Thoracic aorta (tissue), 2 donors: ENCODE measurements around the gene PLEKHG5. TPM values are rescaled to one million over a fixed set of nuclear protein-coding genes. Genes with fewer than 3 reads are reported as not detected.

Experiments
- ATAC-seq: fragments of 150-250 bp; one replicate; pipeline ENCODE4 v1.8.0; 2017; ENCODE audit warnings: low read depth; ENCODE audit not compliant: insufficient number of reproducible peaks, low FRiP score
- DNase-seq: peaks from one replicate; pipeline ENCODE4 v3.0.0-alpha.2; 2020; ENCODE audit warnings: low spot score
- H3K27ac ChIP-seq, 2 donors: fragments of 200-600 bp; sonication (generic); 1 replicate in 1 of 2; 2 replicates in 1 of 2; pipeline ENCODE4 v1.5.1; 2016; ENCODE audit warnings: mild to moderate bottlenecking in 2 of 2, moderate library complexity in 2 of 2
- H3K27me3 ChIP-seq: fragments of 200-600 bp; sonication (generic); replicated peaks from 2 replicates; pipeline ENCODE4 v1.6.0; 2016; ENCODE audit warnings: mild to moderate bottlenecking; ENCODE audit not compliant: insufficient read depth
- H3K36me3 ChIP-seq: fragments of 200-600 bp; sonication (generic); one replicate; pipeline ENCODE4 v1.5.1; 2016
- H3K4me1 ChIP-seq, 2 donors: fragments of 200-600 bp; sonication (generic); 1 replicate in 1 of 2; 2 replicates in 1 of 2; pipeline versions ENCODE4 v1.5.1 to v1.6.0; 2016; ENCODE audit warnings: low read depth in 2 of 2, mild to moderate bottlenecking in 1 of 2; ENCODE audit not compliant: control insufficient read depth in 1 of 2
- H3K4me3 ChIP-seq: fragments of 200-600 bp; sonication (generic); 2 replicates; pipeline ENCODE4 v1.5.1; 2016; ENCODE audit warnings: mild to moderate bottlenecking
- H3K9me3 ChIP-seq: fragments of 200-600 bp; sonication (generic); 2 replicates; pipeline ENCODE4 v1.5.1; 2016
- total RNA-seq, 2 donors: library from RNA; depleted of rRNA; stranded (reverse); fragments of >200 nt; gene quantifications; one replicate each; pipeline versions ENCODE4 v1.1.0 to v1.2.3, GENCODE V29; 2016
- TF ChIP-seq, protein P1 (sequence below): fragments of 200-600 bp; sonication (generic); IDR thresholded peaks from one replicate; pipeline ENCODE4 v1.5.1; 2019; ENCODE audit warnings: antibody characterized with exemption

PLEKHG5 gene
- total RNA-seq, 2 donors from 2014 or later, result 23.4 to 32.9 TPM

DNA sequence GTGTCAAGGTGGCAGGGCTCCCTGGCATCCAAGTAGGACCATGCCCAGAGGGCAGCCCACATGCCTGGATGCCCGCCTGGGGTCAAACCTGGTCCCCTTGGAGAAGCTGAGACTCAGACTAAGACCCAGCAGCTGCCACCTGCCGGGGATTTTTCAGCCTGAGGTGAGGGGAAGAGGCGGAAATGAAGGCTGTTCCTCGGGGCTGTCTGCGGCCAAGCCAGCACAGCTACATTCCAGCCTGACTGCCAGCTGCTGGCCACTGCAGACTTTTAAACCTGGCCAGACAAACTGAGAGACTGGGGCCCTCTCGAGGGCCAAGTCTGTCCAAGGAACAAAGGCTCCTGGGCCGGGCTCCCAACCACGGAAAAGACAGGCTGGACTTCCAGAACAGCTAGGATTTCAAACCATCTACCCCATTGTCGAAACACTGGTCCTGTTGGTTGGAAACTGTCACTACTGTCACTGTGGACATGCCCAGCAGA is 21.9 kb upstream of the PLEKHG5 start:
- no peaks in the 10 kb centered on the region for H3K9me3 ChIP-seq
- ATAC-seq (no peak), DNase-seq (no peak)
- TF ChIP-seq, protein P1, sequence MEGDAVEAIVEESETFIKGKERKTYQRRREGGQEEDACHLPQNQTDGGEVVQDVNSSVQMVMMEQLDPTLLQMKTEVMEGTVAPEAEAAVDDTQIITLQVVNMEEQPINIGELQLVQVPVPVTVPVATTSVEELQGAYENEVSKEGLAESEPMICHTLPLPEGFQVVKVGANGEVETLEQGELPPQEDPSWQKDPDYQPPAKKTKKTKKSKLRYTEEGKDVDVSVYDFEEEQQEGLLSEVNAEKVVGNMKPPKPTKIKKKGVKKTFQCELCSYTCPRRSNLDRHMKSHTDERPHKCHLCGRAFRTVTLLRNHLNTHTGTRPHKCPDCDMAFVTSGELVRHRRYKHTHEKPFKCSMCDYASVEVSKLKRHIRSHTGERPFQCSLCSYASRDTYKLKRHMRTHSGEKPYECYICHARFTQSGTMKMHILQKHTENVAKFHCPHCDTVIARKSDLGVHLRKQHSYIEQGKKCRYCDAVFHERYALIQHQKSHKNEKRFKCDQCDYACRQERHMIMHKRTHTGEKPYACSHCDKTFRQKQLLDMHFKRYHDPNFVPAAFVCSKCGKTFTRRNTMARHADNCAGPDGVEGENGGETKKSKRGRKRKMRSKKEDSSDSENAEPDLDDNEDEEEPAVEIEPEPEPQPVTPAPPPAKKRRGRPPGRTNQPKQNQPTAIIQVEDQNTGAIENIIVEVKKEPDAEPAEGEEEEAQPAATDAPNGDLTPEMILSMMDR, result no peak
- peak overlapping the region in 1 of 2 donors; percentile 37 for H3K27ac ChIP-seq
- no peaks in the 10 kb centered on the region for H3K27me3 ChIP-seq
- no peak overlapping the region for H3K4me3 ChIP-seq
- H3K36me3 ChIP-seq, result no peaks in the 10 kb centered on the region
- H3K4me1 ChIP-seq, result peaks cover 3 to 7% of the 10 kb centered on the region in 2 donors

DNA sequence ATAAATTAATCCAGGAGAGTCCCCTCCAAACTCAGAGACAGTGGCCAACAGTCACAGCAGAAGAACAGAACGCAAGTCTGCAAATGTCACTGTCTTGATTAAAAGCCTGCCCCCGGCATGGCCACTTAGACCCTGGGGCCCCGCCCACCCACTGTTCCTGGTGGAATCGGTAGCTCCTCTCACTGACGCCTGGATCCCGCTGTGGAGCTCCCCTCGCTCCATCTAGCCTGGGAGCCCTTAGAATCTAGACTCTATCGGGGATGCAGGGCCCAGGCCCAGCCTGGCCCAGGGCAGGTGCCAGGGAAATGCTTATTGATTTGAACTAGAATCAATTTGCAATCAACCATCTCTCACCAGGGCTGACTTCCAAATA is 21.4 kb upstream of the PLEKHG5 start:
- DNase-seq (no peak), ATAC-seq (no peak)
- Histone ChIP-seq H3K27ac (peak overlapping the region in 1 of 2 donors; percentile 37), H3K9me3 (no peaks in the 10 kb centered on the region), H3K4me1 (peaks cover 3 to 7% of the 10 kb centered on the region in 2 donors), H3K36me3 (no peaks in the 10 kb centered on the region), H3K4me3 (no peak overlapping the region), H3K27me3 (no peaks in the 10 kb centered on the region)
- TF ChIP-seq, protein P1, result no peak

DNA sequence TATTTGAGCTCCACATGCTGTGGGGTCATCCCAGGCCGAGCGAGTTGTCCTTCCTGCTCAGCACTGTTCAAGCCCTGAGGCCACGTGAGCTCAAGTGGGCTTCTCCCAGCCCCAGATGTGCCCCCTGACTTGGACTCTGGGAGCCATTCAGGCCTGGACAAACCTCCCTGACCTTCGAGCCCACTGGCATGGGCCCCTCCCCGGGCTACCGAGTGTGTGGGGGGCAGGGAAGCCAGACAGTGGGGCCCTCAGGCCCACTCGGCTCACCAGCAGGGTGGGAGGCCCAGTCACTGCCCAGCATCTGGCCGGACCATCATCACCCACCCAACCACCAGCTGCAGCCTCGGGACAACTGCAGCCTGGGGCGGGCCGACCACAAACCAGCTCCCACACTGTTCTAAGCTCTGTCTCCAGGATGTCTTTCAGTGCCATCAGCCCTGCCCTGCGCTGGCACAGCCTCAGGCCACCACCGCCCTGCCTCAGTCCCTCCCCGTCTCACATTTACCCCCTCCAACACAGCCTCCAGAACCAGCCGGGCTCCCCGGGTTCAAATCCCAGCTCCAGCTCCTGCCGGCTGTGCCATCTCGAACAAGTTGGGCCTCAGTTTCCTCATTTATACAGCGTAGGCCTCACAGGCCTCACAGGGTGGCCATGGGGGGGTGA is 20.9 kb upstream of the PLEKHG5 start:
- TF ChIP-seq, protein P1, result no peak
- H3K27ac ChIP-seq, result no peak overlapping the region
- no peak for ATAC-seq

DNA sequence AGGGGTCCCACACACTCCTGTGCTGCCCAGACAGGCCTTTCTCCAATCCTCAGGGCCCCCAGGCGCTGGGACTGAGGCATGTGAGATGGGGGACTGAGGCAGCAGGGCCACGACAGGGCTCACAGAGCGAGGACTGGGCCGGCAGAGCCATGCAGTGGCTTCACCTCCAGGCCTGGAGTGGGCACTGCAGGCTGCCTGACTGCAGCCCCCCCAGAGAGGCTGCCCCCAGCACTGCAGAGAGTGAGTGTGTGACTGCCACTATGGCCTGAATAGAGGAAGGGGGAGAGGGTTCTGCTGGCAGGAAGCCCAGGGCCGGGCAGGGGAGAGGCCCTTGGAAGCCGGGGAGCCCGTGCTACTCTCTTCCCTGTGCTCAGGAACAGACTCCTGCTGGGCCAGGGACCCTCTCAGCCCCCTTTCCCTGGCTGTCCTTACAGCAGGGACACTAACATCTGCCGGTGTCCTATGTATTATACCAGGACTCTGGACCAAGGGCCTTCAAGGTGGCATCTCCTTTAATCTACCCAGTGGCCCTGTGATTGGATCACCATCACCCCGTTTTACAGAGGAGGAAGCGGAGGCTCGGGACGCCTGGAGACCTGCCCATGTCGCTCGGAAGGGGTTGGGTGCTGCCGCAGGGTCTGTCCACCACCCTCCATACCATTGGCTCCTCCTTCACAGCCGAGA is 20.2 kb upstream of the PLEKHG5 start:
- H3K4me3 ChIP-seq, result no peak overlapping the region
- no peaks in the 10 kb centered on the region for H3K36me3 ChIP-seq
- H3K27me3 ChIP-seq, result no peaks in the 10 kb centered on the region
- H3K27ac ChIP-seq, result no peak overlapping the region
- DNase-seq (no peak), ATAC-seq (no peak)
- TF ChIP-seq, protein P1, result no peak
- H3K4me1 ChIP-seq, result peaks cover 9 to 19% of the 10 kb centered on the region in 2 donors
- H3K9me3 ChIP-seq, result no peaks in the 10 kb centered on the region

More for the DNA sequence above, 20.9 kb upstream of the PLEKHG5 start:
- Histone ChIP-seq H3K9me3 (no peaks in the 10 kb centered on the region), H3K27me3 (no peaks in the 10 kb centered on the region), H3K4me3 (no peak overlapping the region), H3K4me1 (peaks cover 3 to 12% of the 10 kb centered on the region in 2 donors), H3K36me3 (no peaks in the 10 kb centered on the region)
- DNase-seq, result no peak

DNA sequence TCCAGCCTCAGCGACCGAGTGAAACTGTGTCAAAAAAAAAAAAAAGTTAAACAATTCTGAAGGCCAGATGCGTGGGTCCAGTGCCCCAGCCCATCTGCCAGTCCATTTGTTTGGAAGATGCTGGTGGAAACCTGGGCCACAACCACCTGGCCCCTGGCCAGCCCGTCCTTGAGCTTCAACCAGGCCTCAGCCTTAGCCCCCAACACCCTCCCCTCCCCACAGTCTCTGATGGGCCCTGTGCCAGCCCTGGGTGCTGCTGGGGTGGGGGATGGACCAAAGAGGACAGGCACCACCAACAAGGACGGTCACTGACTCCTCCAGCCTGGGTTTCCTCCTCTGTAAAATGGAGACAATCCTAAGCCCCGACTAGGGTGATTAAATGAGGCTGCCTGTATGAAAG is 19.6 kb upstream of the PLEKHG5 start:
- Histone ChIP-seq H3K27me3 (no peaks in the 10 kb centered on the region), H3K4me1 (peaks cover 11 to 22% of the 10 kb centered on the region in 2 donors), H3K9me3 (no peaks in the 10 kb centered on the region), H3K36me3 (no peaks in the 10 kb centered on the region), H3K27ac (no peak overlapping the region), H3K4me3 (no peak overlapping the region)
- TF ChIP-seq, protein P1, result no peak
- ATAC-seq (no peak), DNase-seq (no peak)
